ENCODE data around the gene SEMA7A. TPM values are rescaled to one million over a fixed set of nuclear protein-coding genes. Genes with fewer than 3 reads are reported as not detected.

Gene SEMA7A
- polyA plus RNA-seq, 4 donors, result 0.45 to 4.3 (median 1.6) TPM

DNA sequence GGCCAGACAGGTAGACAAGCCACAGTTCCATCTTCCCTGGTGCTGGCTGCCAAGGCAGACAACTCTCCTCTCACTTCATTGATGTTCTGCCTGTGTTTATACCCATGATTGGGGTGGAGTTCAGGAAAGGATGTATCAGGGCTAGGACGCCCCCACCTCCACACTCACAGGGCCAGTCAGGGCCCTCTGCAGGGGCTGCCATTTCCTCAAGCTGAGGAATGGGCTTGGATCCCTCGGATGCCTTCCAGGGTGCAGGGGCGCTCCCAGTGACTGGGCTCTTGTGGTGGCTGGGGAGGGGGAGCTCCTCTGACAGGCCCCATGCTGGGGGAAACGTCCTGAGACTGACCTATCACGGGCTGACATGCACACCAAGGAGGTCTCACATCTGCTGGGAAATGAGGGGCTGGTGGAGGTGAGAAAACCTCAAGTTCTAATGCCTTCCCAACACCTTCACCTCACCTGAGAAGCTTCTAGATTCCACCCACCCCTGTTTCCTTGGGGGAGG is 31.4 kb downstream of the SEMA7A start:
- WGBS, 3 donors, result 51 to 60% (median 57%) methylated on average over 4 to 5 of the region's 5 CpGs
- Histone ChIP-seq H3K36me3 (ENCODE audit: control insufficient read depth in 3 of 3, insufficient read depth in 2 of 3, low read depth in 1 of 3, low read length in 3 of 3) (no peaks in the 10 kb centered on the region), H3K9me3 (ENCODE audit: control insufficient read depth in 2 of 2, insufficient read depth in 1 of 2, low read depth in 1 of 2, low read length in 1 of 2) (no peaks in the 10 kb centered on the region), H3K4me3 (ENCODE audit: low read depth in 1 of 3, low read length in 3 of 3) (no peak overlapping the region), H3K4me1 (ENCODE audit: control insufficient read depth in 3 of 3, insufficient read depth in 2 of 3, low read depth in 1 of 3, low read length in 2 of 3) (no peaks in the 10 kb centered on the region), H3K27me3 (ENCODE audit: control insufficient read depth in 3 of 3, insufficient read depth in 3 of 3, low read length in 3 of 3) (peaks cover 0 to 12% (median 0%) of the 10 kb centered on the region in 3 donors), H3K27ac (ENCODE audit: low read depth in 1 of 3, low read length in 2 of 3) (peak overlapping the region in 2 of 3 donors; percentile 45 to 73)
- no peak for DNase-seq
- no peak for FAIRE-seq

DNA sequence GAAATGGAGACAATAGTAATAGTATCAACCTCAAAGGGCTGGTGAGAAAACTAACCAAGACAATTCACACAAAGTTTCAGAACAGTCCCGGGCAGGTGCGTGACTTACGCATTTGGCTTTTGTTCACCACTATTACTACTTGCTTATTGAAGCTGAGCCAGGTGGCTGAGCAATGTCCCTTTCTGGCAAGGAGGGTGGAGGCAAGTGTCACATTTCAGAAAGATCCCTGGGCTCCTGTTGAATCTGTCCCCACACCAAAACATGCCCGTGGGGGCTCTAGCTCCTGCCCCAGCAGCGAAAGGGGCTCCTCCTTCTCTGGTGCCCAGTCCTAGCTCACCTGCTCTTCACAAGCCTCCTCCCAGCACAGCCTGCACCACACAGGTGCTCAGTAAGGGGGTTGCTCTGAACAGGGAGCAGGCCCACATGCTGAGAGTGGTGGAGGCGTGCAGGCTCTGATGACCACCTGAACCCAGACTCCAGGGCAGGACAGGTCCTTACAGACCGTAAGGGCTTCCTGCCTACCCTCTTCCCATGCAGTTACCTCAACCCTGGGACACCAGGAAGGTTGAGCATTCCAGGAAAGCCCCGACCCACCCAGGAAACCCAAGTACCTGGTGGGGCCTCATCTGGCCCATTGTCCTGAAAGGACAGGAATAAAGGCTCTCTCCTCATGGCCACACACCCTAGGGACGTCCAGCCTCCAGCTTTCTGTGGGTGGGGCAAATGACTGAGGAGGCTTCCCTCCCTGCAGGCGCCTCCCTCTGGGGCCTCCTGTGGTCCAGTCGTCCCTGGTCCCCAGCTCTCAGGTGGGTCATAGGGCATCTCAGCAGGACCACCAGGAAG is 32.6 kb downstream of the SEMA7A start:
- no peak for FAIRE-seq
- Histone ChIP-seq H3K4me1 (ENCODE audit: control insufficient read depth in 3 of 3, insufficient read depth in 2 of 3, low read depth in 1 of 3, low read length in 2 of 3) (peaks cover 0 to 3% (median 0%) of the 10 kb centered on the region in 3 donors), H3K9me3 (ENCODE audit: control insufficient read depth in 2 of 2, insufficient read depth in 1 of 2, low read depth in 1 of 2, low read length in 1 of 2) (no peaks in the 10 kb centered on the region), H3K27me3 (ENCODE audit: control insufficient read depth in 3 of 3, insufficient read depth in 3 of 3, low read length in 3 of 3) (peaks cover 0 to 9% (median 0%) of the 10 kb centered on the region in 3 donors), H3K36me3 (ENCODE audit: control insufficient read depth in 3 of 3, insufficient read depth in 2 of 3, low read depth in 1 of 3, low read length in 3 of 3) (no peaks in the 10 kb centered on the region), H3K27ac (ENCODE audit: low read depth in 1 of 3, low read length in 2 of 3) (peak overlapping the region in 2 of 3 donors; percentile 9 to 42), H3K4me3 (ENCODE audit: low read depth in 1 of 3, low read length in 3 of 3) (no peak overlapping the region)
- WGBS, 3 donors, result 23 to 53% (median 23%) methylated on average over 11 of the region's 11 CpGs
- no peak for DNase-seq

DNA sequence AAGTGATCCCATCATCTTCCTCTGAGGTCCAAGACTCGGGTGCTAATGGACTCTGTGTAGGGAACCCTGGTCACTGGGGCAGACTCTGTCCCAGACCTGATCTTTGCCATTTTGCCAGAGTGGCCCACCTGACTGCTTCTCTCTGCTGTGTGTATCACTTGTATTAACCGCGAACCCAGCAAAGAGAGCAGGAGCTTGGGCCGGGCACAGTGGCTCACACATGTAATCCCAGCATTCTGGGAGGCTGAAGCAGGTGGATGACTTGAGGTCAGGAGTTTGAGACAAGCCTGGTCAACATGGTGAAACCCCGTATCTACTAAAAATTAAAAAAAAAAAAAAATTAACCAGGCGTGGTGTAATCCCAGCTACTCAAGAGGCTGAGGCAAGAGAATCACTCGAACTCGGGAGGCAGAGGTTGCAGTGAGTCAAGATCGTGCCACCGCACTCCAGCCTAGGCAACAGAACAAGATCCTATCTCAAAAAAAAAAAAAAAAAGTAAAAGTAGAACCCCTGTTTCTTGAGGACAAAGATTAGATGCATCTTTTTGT is 33.4 kb downstream of the SEMA7A start:
- no peak for FAIRE-seq
- peak overlapping the region in 1 of 3 donors; percentile 3 for H3K27ac ChIP-seq (ENCODE audit: low read depth in 1 of 3, low read length in 2 of 3)
- DNase-seq, result no peak
- WGBS, 3 donors, result 55 to 71% (median 64%) methylated on average over 10 of the region's 10 CpGs
- H3K36me3 ChIP-seq (ENCODE audit: control insufficient read depth in 3 of 3, insufficient read depth in 2 of 3, low read depth in 1 of 3, low read length in 3 of 3), result no peaks in the 10 kb centered on the region
- peaks cover 0 to 3% (median 0%) of the 10 kb centered on the region in 3 donors for H3K4me1 ChIP-seq (ENCODE audit: control insufficient read depth in 3 of 3, insufficient read depth in 2 of 3, low read depth in 1 of 3, low read length in 2 of 3)
- peaks cover 0 to 9% (median 0%) of the 10 kb centered on the region in 3 donors for H3K27me3 ChIP-seq (ENCODE audit: control insufficient read depth in 3 of 3, insufficient read depth in 3 of 3, low read length in 3 of 3)
- H3K9me3 ChIP-seq (ENCODE audit: control insufficient read depth in 2 of 2, insufficient read depth in 1 of 2, low read depth in 1 of 2, low read length in 1 of 2), result no peaks in the 10 kb centered on the region
- no peak overlapping the region for H3K4me3 ChIP-seq (ENCODE audit: low read depth in 1 of 3, low read length in 3 of 3)

DNA sequence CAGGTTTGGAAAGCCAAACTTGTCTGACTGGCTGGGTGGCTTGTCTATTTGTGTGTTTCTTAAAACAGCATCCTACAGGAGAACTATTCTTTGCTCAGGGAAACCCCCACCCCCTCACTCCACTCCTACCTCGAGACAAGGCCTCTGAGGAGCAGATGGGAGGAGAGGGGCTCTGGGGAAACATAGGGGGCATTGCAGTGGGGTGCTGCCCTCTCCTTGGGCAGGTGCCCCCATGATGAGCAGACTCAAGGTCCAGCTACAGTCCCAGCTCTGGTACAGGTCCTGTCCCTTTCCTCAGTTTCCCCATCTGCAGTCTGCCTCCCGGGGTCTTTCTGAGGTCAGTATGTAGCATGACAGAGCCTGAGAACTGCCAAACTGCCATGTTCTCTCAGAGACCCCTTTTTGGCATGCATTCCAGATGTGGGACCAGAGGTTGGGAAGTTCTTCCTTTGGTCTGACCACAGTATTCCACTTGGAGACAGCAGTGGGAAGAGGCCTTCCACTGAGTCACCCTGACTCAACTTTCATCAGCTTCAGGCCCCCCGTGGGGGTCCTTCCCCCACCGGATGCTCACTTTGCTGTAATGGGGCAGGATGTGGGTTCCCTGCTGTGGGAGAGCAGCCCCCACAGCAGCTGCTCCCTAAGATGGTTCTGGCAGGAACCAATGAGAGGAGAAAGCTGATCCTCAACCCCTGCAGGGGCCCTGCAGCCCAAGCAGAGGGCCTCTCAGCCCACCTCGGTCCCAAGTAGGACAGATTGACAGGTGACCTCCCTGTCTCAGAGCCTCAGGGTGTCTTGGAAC is 34.0 kb downstream of the SEMA7A start:
- FAIRE-seq (no peak), DNase-seq (peak in 1 of 2 donors; percentile 47)
- Histone ChIP-seq H3K27ac (ENCODE audit: low read depth in 1 of 3, low read length in 2 of 3) (peak overlapping the region in 1 of 3 donors; percentile 3), H3K4me1 (ENCODE audit: control insufficient read depth in 3 of 3, insufficient read depth in 2 of 3, low read depth in 1 of 3, low read length in 2 of 3) (peaks cover 0 to 3% (median 0%) of the 10 kb centered on the region in 3 donors), H3K27me3 (ENCODE audit: control insufficient read depth in 3 of 3, insufficient read depth in 3 of 3, low read length in 3 of 3) (peaks cover 0 to 9% (median 0%) of the 10 kb centered on the region in 3 donors), H3K4me3 (ENCODE audit: low read depth in 1 of 3, low read length in 3 of 3) (no peak overlapping the region), H3K9me3 (ENCODE audit: control insufficient read depth in 2 of 2, insufficient read depth in 1 of 2, low read depth in 1 of 2, low read length in 1 of 2) (no peaks in the 10 kb centered on the region), H3K36me3 (ENCODE audit: control insufficient read depth in 3 of 3, insufficient read depth in 2 of 3, low read depth in 1 of 3, low read length in 3 of 3) (no peaks in the 10 kb centered on the region)
- 26 to 36% (median 31%) methylated on average over 5 of the region's 5 CpGs for WGBS, 3 donors

DNA sequence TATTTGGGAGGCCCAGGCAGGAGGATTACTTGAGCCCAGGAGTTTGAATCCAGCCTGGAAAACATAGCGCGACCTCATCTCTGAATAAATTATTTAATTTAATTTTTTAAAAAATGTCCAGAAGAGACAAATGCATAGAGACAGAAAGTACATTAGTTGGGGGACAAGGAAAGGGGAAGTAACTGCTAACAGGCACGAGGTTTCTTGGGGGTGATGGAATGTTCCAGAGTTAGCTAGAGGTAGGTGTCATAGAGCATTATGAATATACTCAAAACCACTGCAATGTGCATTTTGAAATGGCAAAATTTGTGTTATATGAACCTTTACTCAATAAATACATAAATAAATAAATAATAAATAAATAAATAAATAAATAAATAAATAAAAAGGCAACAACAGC is 34.7 kb downstream of the SEMA7A start:
- peaks cover 0 to 9% (median 0%) of the 10 kb centered on the region in 3 donors for H3K27me3 ChIP-seq (ENCODE audit: control insufficient read depth in 3 of 3, insufficient read depth in 3 of 3, low read length in 3 of 3)
- H3K27ac ChIP-seq (ENCODE audit: low read depth in 1 of 3, low read length in 2 of 3), result no peak overlapping the region
- H3K4me1 ChIP-seq (ENCODE audit: control insufficient read depth in 3 of 3, insufficient read depth in 2 of 3, low read depth in 1 of 3, low read length in 2 of 3), result peaks cover 0 to 3% (median 0%) of the 10 kb centered on the region in 3 donors
- no peak for FAIRE-seq
- H3K36me3 ChIP-seq (ENCODE audit: control insufficient read depth in 3 of 3, insufficient read depth in 2 of 3, low read depth in 1 of 3, low read length in 3 of 3), result no peaks in the 10 kb centered on the region
- no peaks in the 10 kb centered on the region for H3K9me3 ChIP-seq (ENCODE audit: control insufficient read depth in 2 of 2, insufficient read depth in 1 of 2, low read depth in 1 of 2, low read length in 1 of 2)
- H3K4me3 ChIP-seq (ENCODE audit: low read depth in 1 of 3, low read length in 3 of 3), result no peak overlapping the region
- WGBS, 3 donors, result 78 to 87% (median 80%) methylated on average over 3 of the region's 3 CpGs
- no peak for DNase-seq

DNA sequence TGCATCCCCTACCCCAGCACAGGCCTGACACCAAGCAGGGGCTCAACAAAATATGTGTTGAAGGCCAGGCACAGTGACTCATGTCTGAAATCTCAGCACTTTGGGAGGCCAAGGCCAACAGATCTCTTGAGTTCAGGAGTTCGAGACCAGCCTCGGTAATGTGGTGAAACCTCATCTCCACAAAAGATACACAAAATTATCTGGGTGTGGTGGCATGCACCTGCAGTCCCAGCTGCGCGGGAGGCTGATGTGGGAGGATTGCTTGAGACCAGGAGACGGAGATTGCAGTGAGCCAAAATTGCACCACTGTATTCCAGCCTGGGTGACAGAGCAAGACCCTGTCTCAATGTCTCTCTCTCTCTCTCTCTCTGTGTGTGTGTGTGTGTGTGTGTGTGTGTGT is 35.6 kb downstream of the SEMA7A start:
- 84 to 87% (median 84%) methylated on average over 5 of the region's 5 CpGs for WGBS, 3 donors
- FAIRE-seq, result no peak

DNA sequence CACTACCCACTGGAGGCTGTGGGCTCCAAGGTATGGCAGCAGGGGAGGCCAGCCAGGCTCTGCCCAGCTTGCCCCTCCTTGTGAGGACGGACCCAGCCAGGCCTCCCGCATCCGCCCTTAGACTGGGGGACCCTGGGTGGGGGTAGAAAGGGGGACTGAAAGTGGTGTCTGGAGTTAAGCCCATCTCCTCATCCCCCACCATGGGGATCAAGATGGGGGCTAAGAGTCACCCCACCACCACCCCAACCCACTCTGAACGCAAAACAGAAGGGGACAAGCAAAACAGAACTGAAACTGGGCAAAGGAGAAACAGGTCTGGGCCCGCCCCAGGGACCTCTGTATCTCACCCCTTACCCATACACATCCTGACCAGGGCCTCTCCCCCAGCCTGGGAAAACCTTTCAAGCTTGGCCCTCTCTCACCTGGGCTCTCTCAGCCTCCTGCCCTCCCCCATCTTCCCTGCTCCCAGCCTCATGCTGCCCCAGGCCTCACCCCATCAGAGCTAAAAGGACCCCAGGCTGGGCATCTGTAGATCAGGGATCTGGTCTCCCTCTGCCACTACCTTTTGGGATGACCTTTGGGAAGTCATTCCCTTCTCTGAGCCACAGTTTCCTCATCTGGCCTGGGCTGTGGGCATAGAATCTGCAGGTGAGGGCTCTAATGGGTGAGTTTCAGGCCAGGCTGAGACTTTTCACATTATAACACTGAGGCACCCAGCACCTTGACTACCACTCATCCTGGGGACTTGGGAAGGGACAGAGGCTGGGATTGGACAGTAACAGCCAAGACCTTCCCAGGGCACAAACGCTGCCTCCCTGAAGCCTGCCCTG is 36.3 kb downstream of the SEMA7A start:
- Histone ChIP-seq H3K27ac (ENCODE audit: low read depth in 1 of 3, low read length in 2 of 3) (peak overlapping the region in 1 of 3 donors; percentile 24), H3K4me1 (ENCODE audit: control insufficient read depth in 3 of 3, insufficient read depth in 2 of 3, low read depth in 1 of 3, low read length in 2 of 3) (peaks cover 0 to 3% (median 0%) of the 10 kb centered on the region in 3 donors), H3K9me3 (ENCODE audit: control insufficient read depth in 2 of 2, insufficient read depth in 1 of 2, low read depth in 1 of 2, low read length in 1 of 2) (no peaks in the 10 kb centered on the region), H3K36me3 (ENCODE audit: control insufficient read depth in 3 of 3, insufficient read depth in 2 of 3, low read depth in 1 of 3, low read length in 3 of 3) (no peaks in the 10 kb centered on the region), H3K4me3 (ENCODE audit: low read depth in 1 of 3, low read length in 3 of 3) (no peak overlapping the region), H3K27me3 (ENCODE audit: control insufficient read depth in 3 of 3, insufficient read depth in 3 of 3, low read length in 3 of 3) (peaks cover 0 to 7% (median 0%) of the 10 kb centered on the region in 3 donors)
- 87 to 88% (median 87%) methylated on average over 5 to 6 of the region's 6 CpGs for WGBS, 3 donors
- DNase-seq, result no peak
- FAIRE-seq, result no peak

More for the DNA sequence above, 35.6 kb downstream of the SEMA7A start:
- no peaks in the 10 kb centered on the region for H3K36me3 ChIP-seq (ENCODE audit: control insufficient read depth in 3 of 3, insufficient read depth in 2 of 3, low read depth in 1 of 3, low read length in 3 of 3)
- no peak overlapping the region for H3K4me3 ChIP-seq (ENCODE audit: low read depth in 1 of 3, low read length in 3 of 3)
- DNase-seq, result no peak
- peak overlapping the region in 1 of 3 donors; percentile 24 for H3K27ac ChIP-seq (ENCODE audit: low read depth in 1 of 3, low read length in 2 of 3)
- peaks cover 0 to 9% (median 0%) of the 10 kb centered on the region in 3 donors for H3K27me3 ChIP-seq (ENCODE audit: control insufficient read depth in 3 of 3, insufficient read depth in 3 of 3, low read length in 3 of 3)
- H3K4me1 ChIP-seq (ENCODE audit: control insufficient read depth in 3 of 3, insufficient read depth in 2 of 3, low read depth in 1 of 3, low read length in 2 of 3), result peaks cover 0 to 3% (median 0%) of the 10 kb centered on the region in 3 donors
- no peaks in the 10 kb centered on the region for H3K9me3 ChIP-seq (ENCODE audit: control insufficient read depth in 2 of 2, insufficient read depth in 1 of 2, low read depth in 1 of 2, low read length in 1 of 2)

Data from small intestine (tissue), 7 donors.